Peyer's patch (tissue), 4 donors: ENCODE data around the gene SCN2B. TPM values are rescaled to one million over a fixed set of nuclear protein-coding genes. Genes with fewer than 3 reads are reported as not detected.

Source experiments
- DNase-seq, 3 donors: peaks; one replicate each; pipeline ENCODE4 v3.0.0-alpha.2; 2017 to 2019
- H3K27ac ChIP-seq, 4 donors: fragments of 200-600 bp; sonication (generic); one replicate each; pipeline ENCODE4 v1.5.1; 2016 to 2019
- H3K27me3 ChIP-seq, 2 donors: fragments of 200-600 bp; sonication (generic); one replicate each; pipeline ENCODE4 v1.5.1; 2019
- H3K36me3 ChIP-seq, 3 donors: fragments of 200-600 bp; sonication (generic); one replicate each; pipeline ENCODE4 v1.5.1; 2016 to 2019
- H3K4me1 ChIP-seq, 4 donors: fragments of 200-600 bp; sonication (generic); one replicate each; pipeline ENCODE4 v1.5.1; 2016 to 2019
- H3K4me3 ChIP-seq, 4 donors: fragments of 200-600 bp; sonication (generic); 1 replicate in 3 of 4; 2 replicates in 1 of 4; pipeline ENCODE4 v1.5.1; 2016 to 2019; ENCODE audit warnings: mild to moderate bottlenecking in 1 of 4
- H3K9me3 ChIP-seq, 4 donors: fragments of 200-600 bp; sonication (generic); one replicate each; pipeline ENCODE4 v1.5.1; 2016 to 2019; ENCODE audit warnings: mild to moderate bottlenecking in 1 of 4
- POLR2A ChIP-seq, 2 donors: fragments of 450-650 bp; IDR thresholded peaks; one replicate each; pipeline ENCODE4 v1.5.1; 2017; ENCODE audit warnings: antibody characterized with exemption in 2 of 2, mild to moderate bottlenecking in 2 of 2, moderate library complexity in 2 of 2
- total RNA-seq, 4 donors: library from RNA; depleted of rRNA; stranded (reverse); fragments of >200 nt; gene quantifications; one replicate each; pipeline ENCODE4 v1.1.0, GENCODE V29; 2016
- TF ChIP-seq, protein P1 (sequence below), 6 experiments: fragments of 450-650 bp in 4 of 6; fragments of 200-600 bp in 2 of 6; sonication (generic) in 1 of 6; IDR thresholded peaks; one replicate each; pipeline ENCODE4 v1.5.1; 2017 to 2019; ENCODE audit warnings: antibody characterized with exemption in 6 of 6, mild to moderate bottlenecking in 3 of 6, moderate library complexity in 1 of 6

The SCN2B gene
- total RNA-seq, 4 donors from 2014 or later = 0.13 to 0.38 TPM; not detected in 2

DNA sequence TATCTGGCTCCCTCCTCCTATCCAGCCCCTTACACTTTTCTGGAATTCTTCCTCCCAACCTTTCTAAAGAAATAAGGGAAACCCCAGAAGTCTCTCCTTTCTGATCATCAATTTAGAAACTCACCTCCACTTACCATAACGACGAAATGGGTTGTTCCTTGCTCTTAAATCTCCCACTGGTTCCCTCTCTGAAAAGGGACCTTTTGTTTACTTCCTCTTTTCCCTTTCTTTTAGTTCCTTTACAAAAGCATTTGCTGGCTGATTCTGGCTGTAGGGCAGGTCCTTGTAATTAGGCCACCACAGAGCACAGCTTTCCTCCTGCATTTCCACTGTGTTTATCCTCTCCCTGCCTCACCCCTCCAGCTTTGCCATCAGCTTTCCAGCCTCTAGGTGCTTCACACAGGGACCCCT lies 36.3 kb upstream of the SCN2B start:
- Histone ChIP-seq H3K4me3 (no peak overlapping the region), H3K9me3 (no peaks in the 10 kb centered on the region), H3K27ac (peak overlapping the region in 2 of 4 donors; percentile 65 to 74), H3K36me3 (no peaks in the 10 kb centered on the region), H3K4me1 (peaks cover 0 to 16% (median 4%) of the 10 kb centered on the region in 4 donors), H3K27me3 (no peaks in the 10 kb centered on the region)
- no peak for TF ChIP-seq POLR2A (IDR thresholded peaks at IDR 0.05)
- TF ChIP-seq, protein P1, sequence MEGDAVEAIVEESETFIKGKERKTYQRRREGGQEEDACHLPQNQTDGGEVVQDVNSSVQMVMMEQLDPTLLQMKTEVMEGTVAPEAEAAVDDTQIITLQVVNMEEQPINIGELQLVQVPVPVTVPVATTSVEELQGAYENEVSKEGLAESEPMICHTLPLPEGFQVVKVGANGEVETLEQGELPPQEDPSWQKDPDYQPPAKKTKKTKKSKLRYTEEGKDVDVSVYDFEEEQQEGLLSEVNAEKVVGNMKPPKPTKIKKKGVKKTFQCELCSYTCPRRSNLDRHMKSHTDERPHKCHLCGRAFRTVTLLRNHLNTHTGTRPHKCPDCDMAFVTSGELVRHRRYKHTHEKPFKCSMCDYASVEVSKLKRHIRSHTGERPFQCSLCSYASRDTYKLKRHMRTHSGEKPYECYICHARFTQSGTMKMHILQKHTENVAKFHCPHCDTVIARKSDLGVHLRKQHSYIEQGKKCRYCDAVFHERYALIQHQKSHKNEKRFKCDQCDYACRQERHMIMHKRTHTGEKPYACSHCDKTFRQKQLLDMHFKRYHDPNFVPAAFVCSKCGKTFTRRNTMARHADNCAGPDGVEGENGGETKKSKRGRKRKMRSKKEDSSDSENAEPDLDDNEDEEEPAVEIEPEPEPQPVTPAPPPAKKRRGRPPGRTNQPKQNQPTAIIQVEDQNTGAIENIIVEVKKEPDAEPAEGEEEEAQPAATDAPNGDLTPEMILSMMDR (IDR thresholded peaks at IDR 0.05) = no peak
- no peak for DNase-seq

DNA sequence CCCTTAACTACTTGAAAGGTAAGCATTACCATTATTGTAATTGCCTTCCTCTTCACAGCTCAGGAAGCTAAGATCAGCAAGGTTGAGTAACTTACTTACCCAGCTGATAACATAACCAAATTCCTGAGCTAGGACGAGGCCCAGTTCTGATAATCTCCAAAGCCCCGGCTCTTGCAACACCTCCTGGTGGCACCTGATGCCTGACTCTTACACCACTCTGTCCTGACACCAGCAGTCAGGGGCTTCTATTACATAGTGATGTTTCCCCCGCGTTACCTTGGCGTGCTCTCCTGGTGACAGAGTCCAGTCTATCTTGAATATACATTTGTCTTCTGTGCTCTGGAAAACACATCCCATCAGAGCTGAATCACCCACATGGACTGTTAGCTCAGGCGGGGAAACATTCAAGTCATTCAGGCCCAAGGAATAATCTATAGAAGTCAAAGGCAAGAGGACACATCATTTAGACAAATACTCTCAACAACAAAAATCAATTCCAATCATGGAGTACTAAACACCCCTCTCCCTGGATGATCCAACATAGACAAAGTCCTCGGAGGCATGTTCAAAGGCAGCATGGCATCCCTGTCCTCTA lies 35.8 kb upstream of the SCN2B start:
- Histone ChIP-seq H3K27ac (peak overlapping the region in 1 of 4 donors; percentile 37), H3K4me1 (peaks cover 0 to 16% (median 4%) of the 10 kb centered on the region in 4 donors), H3K36me3 (no peaks in the 10 kb centered on the region), H3K9me3 (no peaks in the 10 kb centered on the region), H3K4me3 (no peak overlapping the region), H3K27me3 (no peaks in the 10 kb centered on the region)
- no peak for TF ChIP-seq POLR2A (IDR thresholded peaks at IDR 0.05)
- TF ChIP-seq, protein P1 (IDR thresholded peaks at IDR 0.05) = no peak
- DNase-seq = no peak

DNA sequence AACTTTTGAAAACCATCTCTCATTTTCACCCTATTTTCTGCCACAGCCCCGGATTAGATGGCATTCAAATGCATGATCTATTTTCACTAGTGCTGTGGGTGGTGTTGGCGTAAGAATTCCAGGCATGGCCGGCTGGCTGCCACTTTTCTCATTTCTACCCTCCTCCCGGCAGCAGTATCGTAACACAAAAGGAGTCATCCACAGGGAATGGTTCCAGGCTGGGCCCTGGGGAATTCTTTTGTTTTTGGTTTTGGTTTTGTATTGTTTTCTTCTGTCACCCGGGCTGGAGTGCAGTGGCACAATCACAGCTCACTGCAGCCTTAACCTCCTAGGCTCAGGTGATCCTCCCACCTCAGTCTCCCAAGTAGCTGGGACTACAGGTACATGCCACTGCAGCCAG lies 34.6 kb upstream of the SCN2B start:
- H3K27ac ChIP-seq = no peak overlapping the region
- DNase-seq = no peak

DNA sequence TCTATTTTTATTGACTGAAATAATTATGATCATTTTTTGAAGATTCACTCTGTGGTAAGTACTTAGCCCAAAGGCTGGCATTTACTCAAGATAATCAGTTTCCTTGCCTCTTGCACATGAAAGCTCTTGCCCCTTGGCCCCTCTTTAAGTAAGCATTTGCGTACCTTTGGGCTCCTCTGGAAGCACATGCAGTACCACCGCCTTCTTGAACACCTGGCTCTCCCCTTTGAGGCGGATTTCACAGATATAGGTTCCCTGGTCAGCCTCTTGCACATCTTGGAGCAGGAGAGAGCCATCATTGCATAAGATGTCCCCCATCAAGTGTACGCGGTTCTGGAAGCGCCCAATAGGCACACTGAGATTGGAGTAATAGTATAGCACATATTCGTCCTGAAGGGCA lies 33.9 kb upstream of the SCN2B start:
- Histone ChIP-seq H3K9me3 (no peaks in the 10 kb centered on the region), H3K4me3 (no peak overlapping the region), H3K27ac (no peak overlapping the region), H3K4me1 (peaks cover 0 to 16% (median 4%) of the 10 kb centered on the region in 4 donors), H3K27me3 (no peaks in the 10 kb centered on the region), H3K36me3 (no peaks in the 10 kb centered on the region)
- TF ChIP-seq, protein P1 (IDR thresholded peaks at IDR 0.05) = no peak
- TF ChIP-seq POLR2A (IDR thresholded peaks at IDR 0.05) = no peak
- DNase-seq = no peak

More for the DNA sequence above, 34.6 kb upstream of the SCN2B start:
- H3K4me3 ChIP-seq = no peak overlapping the region
- no peak for TF ChIP-seq POLR2A (IDR thresholded peaks at IDR 0.05)
- TF ChIP-seq, protein P1 (IDR thresholded peaks at IDR 0.05) = no peak
- peaks cover 0 to 16% (median 4%) of the 10 kb centered on the region in 4 donors for H3K4me1 ChIP-seq
- H3K9me3 ChIP-seq = no peaks in the 10 kb centered on the region
- no peaks in the 10 kb centered on the region for H3K36me3 ChIP-seq
- H3K27me3 ChIP-seq = no peaks in the 10 kb centered on the region

DNA sequence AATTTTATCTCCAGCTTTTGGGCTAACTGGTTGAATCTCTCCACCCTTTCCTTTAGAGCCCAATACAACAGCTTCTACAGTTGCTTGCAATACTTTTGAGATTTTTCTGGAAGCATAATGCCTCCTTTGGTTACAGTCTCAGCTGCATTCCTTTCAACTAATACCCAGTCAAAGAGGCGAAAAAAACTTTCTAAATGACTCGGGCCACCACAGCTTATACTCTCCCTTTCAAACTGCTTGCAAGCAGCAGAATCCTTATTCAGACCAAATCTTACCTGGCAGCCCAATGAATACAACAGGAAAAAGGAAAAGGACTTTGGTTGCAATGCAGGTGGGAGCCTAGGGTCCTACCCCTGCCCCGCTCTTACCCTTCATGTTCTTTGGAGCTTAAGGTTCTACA lies 32.6 kb upstream of the SCN2B start:
- no peaks in the 10 kb centered on the region for H3K9me3 ChIP-seq
- H3K4me3 ChIP-seq = no peak overlapping the region
- no peak for DNase-seq
- H3K36me3 ChIP-seq = no peaks in the 10 kb centered on the region
- TF ChIP-seq, protein P1 (IDR thresholded peaks at IDR 0.05) = no peak
- TF ChIP-seq POLR2A (IDR thresholded peaks at IDR 0.05) = no peak
- H3K27me3 ChIP-seq = no peaks in the 10 kb centered on the region
- no peak overlapping the region for H3K27ac ChIP-seq
- peaks cover 0 to 16% (median 3%) of the 10 kb centered on the region in 4 donors for H3K4me1 ChIP-seq
